Upper lobe of left lung (tissue), 6 donors: ENCODE data around the gene FRY. TPM values are rescaled to one million over a fixed set of nuclear protein-coding genes. Genes with fewer than 3 reads are reported as not detected.

Experiments used
- ATAC-seq, 2 donors: fragments of 200-7000 bp; cut with Tn5 transposase; one replicate each; pipeline ENCODE4 v1.9.1; 2022; ENCODE audit warnings: mild to moderate bottlenecking in 2 of 2, moderate library complexity in 2 of 2; ENCODE audit not compliant: low FRiP score in 2 of 2
- DNase-seq, 2 donors: peaks; one replicate each; pipeline ENCODE4 v3.0.0-alpha.2; 2019 to 2020
- H3K27ac ChIP-seq, 4 donors: fragments of 200-600 bp; sonication (generic); one replicate each; pipeline ENCODE4 v1.5.1; 2016 to 2019
- H3K27me3 ChIP-seq, 4 donors: fragments of 200-600 bp; sonication (generic); one replicate each; pipeline ENCODE4 v1.5.1; 2017 to 2019
- H3K36me3 ChIP-seq, 4 donors: fragments of 200-600 bp; sonication (generic); one replicate each; pipeline ENCODE4 v1.5.1; 2016 to 2019
- H3K4me1 ChIP-seq, 4 donors: fragments of 200-600 bp; sonication (generic); one replicate each; pipeline ENCODE4 v1.5.1; 2018 to 2019
- H3K4me3 ChIP-seq, 4 donors: fragments of 200-600 bp; sonication (generic); one replicate each; pipeline ENCODE4 v1.5.1; 2017 to 2019; ENCODE audit warnings: mild to moderate bottlenecking in 2 of 4, moderate library complexity in 1 of 4
- H3K9me3 ChIP-seq, 4 donors: fragments of 200-600 bp; sonication (generic); one replicate each; pipeline ENCODE4 v1.5.1; 2018 to 2019
- EP300 ChIP-seq, 4 donors: sonication (generic); formaldehyde crosslinking; IDR thresholded peaks; one replicate each; pipeline ENCODE4 v1.5.1; 2017; ENCODE audit warnings: antibody characterized with exemption in 4 of 4, control low read depth in 2 of 4
- POLR2A ChIP-seq, 4 donors: fragments of 450-650 bp; IDR thresholded peaks; one replicate each; pipeline ENCODE4 v1.5.1; 2016 to 2017; ENCODE audit warnings: antibody characterized with exemption in 4 of 4, mild to moderate bottlenecking in 2 of 4
- POLR2AphosphoS5 ChIP-seq, 2 donors: sonication (generic); formaldehyde crosslinking; IDR thresholded peaks; one replicate each; pipeline ENCODE4 v1.5.1; 2017; ENCODE audit warnings: antibody characterized with exemption in 2 of 2
- WGBS, 2 donors: methylation state at CpG; one replicate each; pipeline ENCODE4 v1.1.5; 2017 to 2018; 5-methylcytosine and 5-hydroxymethylcytosine counted together
- total RNA-seq, 6 donors: library from RNA; depleted of rRNA in 4 of 6; stranded (reverse); fragments of >200 nt in 4 of 6; gene quantifications; one replicate each; pipeline versions ENCODE4 v1.1.0 to v1.2.1, GENCODE V29; 2016 to 2021
- TF ChIP-seq, protein P1 (sequence below), 6 experiments: fragments of 450-650 bp in 4 of 6; fragments of 200-600 bp in 2 of 6; sonication (generic) in 2 of 6; IDR thresholded peaks; one replicate each; pipeline ENCODE4 v1.5.1; 2016 to 2019; ENCODE audit warnings: antibody characterized with exemption in 6 of 6
- donor health status: DM: no; HTN: no; CAD: no; lungs with moderate emphysema.
- donor health status: DM: no; HTN: yes; CAD: no; lungs with severe emphysema.

Gene FRY
- total RNA-seq, 6 donors from 2014 or later = 58.3 to 88.9 (median 65.8) TPM

DNA sequence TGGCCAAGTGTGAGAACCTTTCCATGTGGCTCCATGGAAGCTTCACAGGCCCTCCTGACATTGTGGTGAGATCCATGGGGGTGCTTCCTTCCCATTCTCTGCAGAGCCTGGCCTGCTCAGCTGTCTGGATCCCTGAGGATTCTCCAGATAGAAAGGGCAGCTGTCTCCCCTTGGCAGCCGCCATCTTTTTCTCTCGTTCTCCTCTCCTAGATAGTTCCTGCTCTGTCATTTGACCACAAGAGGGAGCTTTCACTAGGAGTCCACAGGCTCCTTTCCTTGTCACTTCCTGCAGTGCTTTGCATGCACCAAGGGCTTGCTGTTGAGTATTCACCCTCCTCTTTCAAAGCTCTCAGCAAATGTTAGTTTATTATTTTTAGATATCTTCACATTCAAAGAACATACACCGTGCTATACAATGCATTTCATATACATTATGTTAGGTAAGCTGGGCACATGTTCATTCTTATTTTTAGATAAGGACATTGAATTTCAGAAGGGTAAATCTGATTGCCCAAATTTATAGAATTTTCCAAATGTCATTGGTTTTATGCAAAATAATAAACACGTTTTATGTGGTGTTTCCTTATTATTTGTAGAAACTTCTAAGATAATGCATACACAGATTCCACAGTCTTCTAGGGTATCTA is 133.2 kb downstream of the FRY start:
- peak; percentile 60 to 63 for ATAC-seq
- TF ChIP-seq, protein P1, sequence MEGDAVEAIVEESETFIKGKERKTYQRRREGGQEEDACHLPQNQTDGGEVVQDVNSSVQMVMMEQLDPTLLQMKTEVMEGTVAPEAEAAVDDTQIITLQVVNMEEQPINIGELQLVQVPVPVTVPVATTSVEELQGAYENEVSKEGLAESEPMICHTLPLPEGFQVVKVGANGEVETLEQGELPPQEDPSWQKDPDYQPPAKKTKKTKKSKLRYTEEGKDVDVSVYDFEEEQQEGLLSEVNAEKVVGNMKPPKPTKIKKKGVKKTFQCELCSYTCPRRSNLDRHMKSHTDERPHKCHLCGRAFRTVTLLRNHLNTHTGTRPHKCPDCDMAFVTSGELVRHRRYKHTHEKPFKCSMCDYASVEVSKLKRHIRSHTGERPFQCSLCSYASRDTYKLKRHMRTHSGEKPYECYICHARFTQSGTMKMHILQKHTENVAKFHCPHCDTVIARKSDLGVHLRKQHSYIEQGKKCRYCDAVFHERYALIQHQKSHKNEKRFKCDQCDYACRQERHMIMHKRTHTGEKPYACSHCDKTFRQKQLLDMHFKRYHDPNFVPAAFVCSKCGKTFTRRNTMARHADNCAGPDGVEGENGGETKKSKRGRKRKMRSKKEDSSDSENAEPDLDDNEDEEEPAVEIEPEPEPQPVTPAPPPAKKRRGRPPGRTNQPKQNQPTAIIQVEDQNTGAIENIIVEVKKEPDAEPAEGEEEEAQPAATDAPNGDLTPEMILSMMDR (IDR thresholded peaks at IDR 0.05) = peak; percentile 15 to 42 (median 30)
- TF ChIP-seq EP300 (IDR thresholded peaks at IDR 0.05) = no peak
- peaks cover 0 to 2% (median 0%) of the 10 kb centered on the region in 4 donors for H3K4me1 ChIP-seq
- H3K27me3 ChIP-seq = no peaks in the 10 kb centered on the region
- H3K9me3 ChIP-seq = no peaks in the 10 kb centered on the region
- peak in 1 of 2 donors; percentile 26 for DNase-seq
- H3K36me3 ChIP-seq = peaks cover 0 to 2% (median 0%) of the 10 kb centered on the region in 4 donors
- WGBS, 2 donors = 75 to 77% methylated on average over 4 of the region's 4 CpGs
- no peak overlapping the region for H3K4me3 ChIP-seq
- no peak overlapping the region for H3K27ac ChIP-seq

DNA sequence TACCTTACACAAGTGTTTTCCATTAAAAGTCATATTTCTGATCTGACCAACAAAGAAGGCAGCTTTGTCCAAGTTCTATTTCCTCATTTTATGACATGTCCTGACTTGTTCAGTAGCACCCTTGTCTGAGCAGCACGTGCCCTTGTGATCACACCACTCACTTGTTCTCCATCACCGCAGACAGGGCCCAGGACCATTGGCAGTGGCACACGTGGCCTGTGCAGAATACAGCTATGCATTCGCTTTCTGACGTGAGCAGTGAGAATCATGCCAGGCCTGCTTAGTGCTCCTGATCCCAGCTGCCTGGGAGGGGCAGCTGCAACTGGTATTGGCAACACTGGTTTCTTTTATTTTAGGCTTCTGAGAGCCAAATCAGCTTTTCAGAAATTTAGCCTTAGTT is 134.2 kb downstream of the FRY start:
- no peak overlapping the region for H3K4me3 ChIP-seq
- WGBS, 2 donors = 79 to 86% methylated on average over 5 of the region's 5 CpGs

DNA sequence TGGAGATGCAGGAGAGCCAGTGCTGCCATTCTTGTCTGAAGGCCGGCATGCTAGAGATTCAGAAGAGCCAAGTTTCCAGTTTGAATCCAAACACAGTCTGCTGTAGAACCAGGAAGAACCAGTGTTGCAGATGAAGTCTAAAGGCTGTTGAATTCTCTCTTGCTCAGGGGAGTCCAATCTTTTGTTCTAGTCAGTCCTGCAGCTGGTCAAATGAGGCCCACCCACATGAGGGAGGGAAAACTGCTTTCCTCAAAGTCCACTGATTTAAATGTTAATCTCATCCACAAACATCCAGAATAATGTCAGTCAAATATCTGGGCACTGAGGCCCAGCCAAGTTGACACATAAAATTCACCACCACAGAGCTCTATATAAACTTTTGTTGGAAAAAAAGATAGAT is 136.6 kb downstream of the FRY start:
- 59 to 89% methylated on average over 1 of the region's 1 CpG for WGBS, 2 donors
- ATAC-seq (no peak), DNase-seq (no peak)
- H3K4me1 ChIP-seq = peaks cover 0 to 2% (median 0%) of the 10 kb centered on the region in 4 donors
- TF ChIP-seq, protein P1 (IDR thresholded peaks at IDR 0.05) = no peak
- TF ChIP-seq POLR2AphosphoS5 (IDR thresholded peaks at IDR 0.05) = no peak
- H3K36me3 ChIP-seq = no peaks in the 10 kb centered on the region
- no peak overlapping the region for H3K4me3 ChIP-seq
- H3K27ac ChIP-seq = no peak overlapping the region
- no peaks in the 10 kb centered on the region for H3K27me3 ChIP-seq
- H3K9me3 ChIP-seq = no peaks in the 10 kb centered on the region

More for the DNA sequence above, 134.2 kb downstream of the FRY start:
- ATAC-seq (peak in 1 of 2 donors; percentile 47), DNase-seq (peak in 1 of 2 donors; percentile 25)
- Histone ChIP-seq H3K27ac (no peak overlapping the region), H3K9me3 (no peaks in the 10 kb centered on the region), H3K4me1 (peaks cover 0 to 2% (median 0%) of the 10 kb centered on the region in 4 donors), H3K27me3 (no peaks in the 10 kb centered on the region), H3K36me3 (peaks cover 0 to 2% (median 0%) of the 10 kb centered on the region in 4 donors)
- TF ChIP-seq POLR2A (IDR thresholded peaks at IDR 0.05) (no peak), EP300 (IDR thresholded peaks at IDR 0.05) (no peak), POLR2AphosphoS5 (IDR thresholded peaks at IDR 0.05) (no peak)
- TF ChIP-seq, protein P1 (IDR thresholded peaks at IDR 0.05) = no peak

DNA sequence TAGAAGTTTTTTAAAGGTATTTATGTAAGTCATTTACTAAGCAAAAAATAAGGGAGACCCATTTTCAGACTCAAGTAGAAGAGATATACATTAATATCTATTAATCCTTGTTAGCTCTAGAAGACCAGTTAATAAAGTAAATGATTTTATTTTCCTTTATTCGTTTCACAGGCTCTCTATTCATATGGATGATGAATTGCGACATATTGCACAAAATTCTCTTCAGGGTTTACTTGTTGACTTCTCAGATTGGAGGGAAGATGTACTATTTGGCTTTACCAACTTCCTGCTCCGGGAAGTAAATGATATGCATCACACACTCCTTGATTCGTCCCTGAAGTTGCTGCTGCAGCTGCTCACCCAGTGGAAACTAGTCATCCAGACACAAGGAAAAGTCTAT is 139.3 kb downstream of the FRY start:
- no peak overlapping the region for H3K4me3 ChIP-seq
- peaks cover 0 to 3% (median 0%) of the 10 kb centered on the region in 4 donors for H3K36me3 ChIP-seq
- 90 to 91% methylated on average over 4 of the region's 4 CpGs for WGBS, 2 donors
- H3K27ac ChIP-seq = no peak overlapping the region
- ATAC-seq = no peak
- no peaks in the 10 kb centered on the region for H3K27me3 ChIP-seq
- no peaks in the 10 kb centered on the region for H3K4me1 ChIP-seq
- H3K9me3 ChIP-seq = no peaks in the 10 kb centered on the region
- no peak for DNase-seq
- TF ChIP-seq POLR2AphosphoS5 (IDR thresholded peaks at IDR 0.05) = no peak
- TF ChIP-seq EP300 (IDR thresholded peaks at IDR 0.05) = no peak
- no peak for TF ChIP-seq POLR2A (IDR thresholded peaks at IDR 0.05)
- TF ChIP-seq, protein P1 (IDR thresholded peaks at IDR 0.05) = no peak

DNA sequence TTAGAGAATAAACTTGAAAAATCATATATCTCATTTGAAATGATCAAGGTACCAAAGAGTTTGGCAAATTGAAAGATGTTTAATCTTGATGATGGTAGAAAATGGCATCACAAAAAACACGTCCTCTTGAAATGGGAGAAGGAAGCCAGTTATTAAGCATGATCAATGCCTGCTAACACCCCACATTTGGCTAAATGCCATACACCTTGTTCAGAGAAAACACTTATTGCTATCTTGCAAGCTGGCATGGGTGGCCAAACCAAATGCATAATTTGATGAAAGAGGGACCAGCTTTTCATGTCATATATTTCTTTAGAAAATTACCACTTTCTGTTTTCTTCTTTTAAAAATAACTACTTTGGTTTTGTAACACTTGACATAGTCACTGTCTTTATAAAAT is 142.3 kb downstream of the FRY start:
- DNase-seq (no peak), ATAC-seq (no peak)
- TF ChIP-seq POLR2A (IDR thresholded peaks at IDR 0.05) (no peak), POLR2AphosphoS5 (IDR thresholded peaks at IDR 0.05) (no peak), EP300 (IDR thresholded peaks at IDR 0.05) (no peak)
- TF ChIP-seq, protein P1 (IDR thresholded peaks at IDR 0.05) = no peak
- Histone ChIP-seq H3K4me3 (no peak overlapping the region), H3K9me3 (no peaks in the 10 kb centered on the region), H3K36me3 (peaks cover 0 to 6% (median under 1%) of the 10 kb centered on the region in 4 donors), H3K27ac (no peak overlapping the region), H3K4me1 (no peaks in the 10 kb centered on the region), H3K27me3 (no peaks in the 10 kb centered on the region)
- WGBS, 2 donors = 86 to 88% methylated on average over 1 of the region's 1 CpG
